ENCODE results near the gene AIF1. TPM values are rescaled to one million over a fixed set of nuclear protein-coding genes. Genes with fewer than 3 reads are reported as not detected.

Gene AIF1
- total RNA-seq, 2 experiments from 2014 or later: 240 to 253 TPM

DNA sequence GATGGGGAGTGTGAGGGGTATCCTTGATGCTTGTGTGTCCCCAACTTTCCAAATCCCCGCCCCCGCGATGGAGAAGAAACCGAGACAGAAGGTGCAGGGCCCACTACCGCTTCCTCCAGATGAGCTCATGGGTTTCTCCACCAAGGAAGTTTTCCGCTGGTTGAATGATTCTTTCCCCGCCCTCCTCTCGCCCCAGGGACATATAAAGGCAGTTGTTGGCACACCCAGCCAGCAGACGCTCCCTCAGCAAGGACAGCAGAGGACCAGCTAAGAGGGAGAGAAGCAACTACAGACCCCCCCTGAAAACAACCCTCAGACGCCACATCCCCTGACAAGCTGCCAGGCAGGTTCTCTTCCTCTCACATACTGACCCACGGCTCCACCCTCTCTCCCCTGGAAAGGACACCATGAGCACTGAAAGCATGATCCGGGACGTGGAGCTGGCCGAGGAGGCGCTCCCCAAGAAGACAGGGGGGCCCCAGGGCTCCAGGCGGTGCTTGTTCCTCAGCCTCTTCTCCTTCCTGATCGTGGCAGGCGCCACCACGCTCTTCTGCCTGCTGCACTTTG, 39.6 kb upstream of the AIF1 start, which contains the start of gene TNF:
Gene TNF, plus strand, starts transcription at position 231 of the 567 bp plus-strand sequence. Its CDS starts 177 bp downstream, at position 408.
- H3K27ac Mint-ChIP-seq: peak within 1 kb of the TSS; percentile 97
- TF ChIP-seq, protein P1, sequence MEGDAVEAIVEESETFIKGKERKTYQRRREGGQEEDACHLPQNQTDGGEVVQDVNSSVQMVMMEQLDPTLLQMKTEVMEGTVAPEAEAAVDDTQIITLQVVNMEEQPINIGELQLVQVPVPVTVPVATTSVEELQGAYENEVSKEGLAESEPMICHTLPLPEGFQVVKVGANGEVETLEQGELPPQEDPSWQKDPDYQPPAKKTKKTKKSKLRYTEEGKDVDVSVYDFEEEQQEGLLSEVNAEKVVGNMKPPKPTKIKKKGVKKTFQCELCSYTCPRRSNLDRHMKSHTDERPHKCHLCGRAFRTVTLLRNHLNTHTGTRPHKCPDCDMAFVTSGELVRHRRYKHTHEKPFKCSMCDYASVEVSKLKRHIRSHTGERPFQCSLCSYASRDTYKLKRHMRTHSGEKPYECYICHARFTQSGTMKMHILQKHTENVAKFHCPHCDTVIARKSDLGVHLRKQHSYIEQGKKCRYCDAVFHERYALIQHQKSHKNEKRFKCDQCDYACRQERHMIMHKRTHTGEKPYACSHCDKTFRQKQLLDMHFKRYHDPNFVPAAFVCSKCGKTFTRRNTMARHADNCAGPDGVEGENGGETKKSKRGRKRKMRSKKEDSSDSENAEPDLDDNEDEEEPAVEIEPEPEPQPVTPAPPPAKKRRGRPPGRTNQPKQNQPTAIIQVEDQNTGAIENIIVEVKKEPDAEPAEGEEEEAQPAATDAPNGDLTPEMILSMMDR (IDR thresholded peaks at IDR 0.05): no peak
- no peaks in the 10 kb centered on the region for H3K9me3 Mint-ChIP-seq
- H3K4me3 Mint-ChIP-seq: peak within 1 kb of the TSS; percentile 96
- intact Hi-C loops (cut with micrococcal nuclease): loop anchor here (2.0 kb wide), 1 partner anchor 17 kb away; no protein-coding TSS in a partner anchor
- ChIA-PET POLR2A (interaction anchor here (0.6 to 35.7 kb wide), 12 partner anchors 5 to 334 kb away, joined by 3 to 1181 read pairs (median 8); partner anchors contain the start of genes ABHD16A, ATP6V1G2, BAG6 and DDX39B), CTCF (interaction anchor here (1.9 to 56.2 kb wide), 3 partner anchors 14 to 41 kb away, joined by 5 to 2542 read pairs (median 2542); partner anchors contain the start of genes ATP6V1G2, DDX39B, LST1 and LTA)
- DNase-seq (peak; percentile 87), ATAC-seq (peak; percentile 21)
- H3K36me3 Mint-ChIP-seq (ENCODE audit: low read depth): peaks cover 68% of the 10 kb centered on the region
- H3K27me3 Mint-ChIP-seq: no peaks in the 10 kb centered on the region
- peaks cover 54% of the 10 kb centered on the region for H3K4me1 Mint-ChIP-seq (ENCODE audit: low read depth)

DNA sequence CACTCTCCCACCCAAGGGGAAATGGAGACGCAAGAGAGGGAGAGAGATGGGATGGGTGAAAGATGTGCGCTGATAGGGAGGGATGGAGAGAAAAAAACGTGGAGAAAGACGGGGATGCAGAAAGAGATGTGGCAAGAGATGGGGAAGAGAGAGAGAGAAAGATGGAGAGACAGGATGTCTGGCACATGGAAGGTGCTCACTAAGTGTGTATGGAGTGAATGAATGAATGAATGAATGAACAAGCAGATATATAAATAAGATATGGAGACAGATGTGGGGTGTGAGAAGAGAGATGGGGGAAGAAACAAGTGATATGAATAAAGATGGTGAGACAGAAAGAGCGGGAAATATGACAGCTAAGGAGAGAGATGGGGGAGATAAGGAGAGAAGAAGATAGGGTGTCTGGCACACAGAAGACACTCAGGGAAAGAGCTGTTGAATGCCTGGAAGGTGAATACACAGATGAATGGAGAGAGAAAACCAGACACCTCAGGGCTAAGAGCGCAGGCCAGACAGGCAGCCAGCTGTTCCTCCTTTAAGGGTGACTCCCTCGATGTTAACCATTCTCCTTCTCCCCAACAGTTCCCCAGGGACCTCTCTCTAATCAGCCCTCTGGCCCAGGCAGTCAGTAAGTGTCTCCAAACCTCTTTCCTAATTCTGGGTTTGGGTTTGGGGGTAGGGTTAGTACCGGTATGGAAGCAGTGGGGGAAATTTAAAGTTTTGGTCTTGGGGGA, 38.9 kb upstream of the AIF1 start:
- peaks cover 49% of the 10 kb centered on the region for H3K4me1 Mint-ChIP-seq (ENCODE audit: low read depth)
- peaks cover 75% of the 10 kb centered on the region for H3K36me3 Mint-ChIP-seq (ENCODE audit: low read depth)
- H3K27me3 Mint-ChIP-seq: no peaks in the 10 kb centered on the region
- H3K9me3 Mint-ChIP-seq: no peaks in the 10 kb centered on the region
- ChIA-PET CTCF (interaction anchor here (1.8 to 56.2 kb wide), 4 partner anchors 15 to 83 kb away, joined by 5 to 2542 read pairs (median 1274); partner anchors contain the start of genes ATP6V1G2, DDX39B, LST1 and LTA), POLR2A (interaction anchor here (0.7 to 35.7 kb wide), 13 partner anchors 6 to 127 kb away, joined by 3 to 1181 read pairs (median 6); partner anchors contain the start of genes ABHD16A, ATP6V1G2, BAG6 and C6orf47)
- ATAC-seq (no peak), DNase-seq (no peak)
- intact Hi-C loops (cut with micrococcal nuclease): loop anchor here (2.0 kb wide), 1 partner anchor 17 kb away; no protein-coding TSS in a partner anchor
- H3K4me3 Mint-ChIP-seq: peak overlapping the region; percentile 96
- TF ChIP-seq, protein P1 (IDR thresholded peaks at IDR 0.05): no peak
- H3K27ac Mint-ChIP-seq: peak overlapping the region; percentile 97

DNA sequence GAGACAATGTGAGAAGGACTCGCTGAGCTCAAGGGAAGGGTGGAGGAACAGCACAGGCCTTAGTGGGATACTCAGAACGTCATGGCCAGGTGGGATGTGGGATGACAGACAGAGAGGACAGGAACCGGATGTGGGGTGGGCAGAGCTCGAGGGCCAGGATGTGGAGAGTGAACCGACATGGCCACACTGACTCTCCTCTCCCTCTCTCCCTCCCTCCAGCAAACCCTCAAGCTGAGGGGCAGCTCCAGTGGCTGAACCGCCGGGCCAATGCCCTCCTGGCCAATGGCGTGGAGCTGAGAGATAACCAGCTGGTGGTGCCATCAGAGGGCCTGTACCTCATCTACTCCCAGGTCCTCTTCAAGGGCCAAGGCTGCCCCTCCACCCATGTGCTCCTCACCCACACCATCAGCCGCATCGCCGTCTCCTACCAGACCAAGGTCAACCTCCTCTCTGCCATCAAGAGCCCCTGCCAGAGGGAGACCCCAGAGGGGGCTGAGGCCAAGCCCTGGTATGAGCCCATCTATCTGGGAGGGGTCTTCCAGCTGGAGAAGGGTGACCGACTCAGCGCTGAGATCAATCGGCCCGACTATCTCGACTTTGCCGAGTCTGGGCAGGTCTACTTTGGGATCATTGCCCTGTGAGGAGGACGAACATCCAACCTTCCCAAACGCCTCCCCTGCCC, 38.0 kb upstream of the AIF1 start:
- CTCF ChIA-PET: interaction anchor here (1.0 to 56.2 kb wide), 5 partner anchors 15 to 84 kb away, joined by 3 to 2542 read pairs (median 5); partner anchors contain the start of genes ATP6V1G2, DDX39B, LST1 and LTA
- DNase-seq (peak; percentile 71), ATAC-seq (no peak)
- Mint-ChIP-seq H3K36me3 (ENCODE audit: low read depth) (peaks cover 83% of the 10 kb centered on the region), H3K4me3 (peak overlapping the region; percentile 96), H3K27me3 (no peaks in the 10 kb centered on the region), H3K4me1 (ENCODE audit: low read depth) (peaks cover 40% of the 10 kb centered on the region), H3K27ac (peak overlapping the region; percentile 97), H3K9me3 (no peaks in the 10 kb centered on the region)
- TF ChIP-seq, protein P1 (IDR thresholded peaks at IDR 0.05): no peak
- POLR2A ChIA-PET: interaction anchor here (1.2 to 35.7 kb wide), 9 partner anchors 7 to 84 kb away, joined by 3 to 1181 read pairs (median 45); partner anchors contain the start of genes ATP6V1G2, C6orf47, DDX39B and LST1
- intact Hi-C loops (cut with micrococcal nuclease): no loop called here

DNA sequence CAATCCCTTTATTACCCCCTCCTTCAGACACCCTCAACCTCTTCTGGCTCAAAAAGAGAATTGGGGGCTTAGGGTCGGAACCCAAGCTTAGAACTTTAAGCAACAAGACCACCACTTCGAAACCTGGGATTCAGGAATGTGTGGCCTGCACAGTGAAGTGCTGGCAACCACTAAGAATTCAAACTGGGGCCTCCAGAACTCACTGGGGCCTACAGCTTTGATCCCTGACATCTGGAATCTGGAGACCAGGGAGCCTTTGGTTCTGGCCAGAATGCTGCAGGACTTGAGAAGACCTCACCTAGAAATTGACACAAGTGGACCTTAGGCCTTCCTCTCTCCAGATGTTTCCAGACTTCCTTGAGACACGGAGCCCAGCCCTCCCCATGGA, 37.5 kb upstream of the AIF1 start:
- TF ChIP-seq, protein P1 (IDR thresholded peaks at IDR 0.05): no peak
- Mint-ChIP-seq H3K4me1 (ENCODE audit: low read depth) (peaks cover 43% of the 10 kb centered on the region), H3K9me3 (no peaks in the 10 kb centered on the region), H3K27ac (peak overlapping the region; percentile 97), H3K36me3 (ENCODE audit: low read depth) (peaks cover 85% of the 10 kb centered on the region), H3K27me3 (no peaks in the 10 kb centered on the region), H3K4me3 (peak overlapping the region; percentile 96)
- intact Hi-C loops (cut with micrococcal nuclease): no loop called here
- ATAC-seq (no peak), DNase-seq (no peak)
- CTCF ChIA-PET: interaction anchor here (1.0 to 56.2 kb wide), 5 partner anchors 14 to 85 kb away, joined by 3 to 2542 read pairs (median 5); partner anchors contain the start of genes ATP6V1G2, DDX39B, LST1 and LTA
- POLR2A ChIA-PET: interaction anchor here (1.0 to 35.7 kb wide), 11 partner anchors 6 to 87 kb away, joined by 3 to 1181 read pairs (median 5); partner anchors contain the start of genes ATP6V1G2, C6orf47, DDX39B and GPANK1
